Activated CD4-positive, alpha-beta T cell treated with anti-CD3 and anti-CD28 coated beads, Interleukin-2, amount 50 U/mL, for 24 hours (primary cell): ENCODE results near the gene MAP4K5.

Experiments
- DNase-seq, 2 donors: peaks; one replicate each; pipeline ENCODE4 v3.0.0-alpha.2; 2020; ENCODE audit warnings: low read depth in 1 of 2, low spot score in 1 of 2

MAP4K5 gene

GRCh38 chr14:50373959-50374358 lies 158.4 kb downstream of the MAP4K5 start:
- DNase-seq, result no peak

- DNase-seq, result no peak
Observed at GRCh38 chr14:50371546-50371945, 160.8 kb downstream of the MAP4K5 start.
